CD14-positive monocyte (primary cell): Measurements from ENCODE around the gene RECK. TPM values are rescaled to one million over a fixed set of nuclear protein-coding genes. Genes with fewer than 3 reads are reported as not detected.

ENCODE experiments used
- DNase-seq, 3 donors: peaks; one replicate each; pipeline ENCODE4 v3.0.0-alpha.2; 2011 to 2022
- H2AFZ ChIP-seq: 2 replicates; pipeline ENCODE4 v1.6.0; 2012; ENCODE audit warnings: mild to moderate bottlenecking, low read depth, low read length, inconsistent platforms; ENCODE audit not compliant: insufficient read depth, poor library complexity, severe bottlenecking
- H3K27ac ChIP-seq, 2 donors: 1 replicate in 1 of 2; 2 replicates in 1 of 2; pipeline ENCODE4 v1.5.1; 2012 to 2013; ENCODE audit warnings: low read length in 2 of 2, control low read depth in 1 of 2, inconsistent platforms in 1 of 2, low read depth in 1 of 2, mild to moderate bottlenecking in 1 of 2
- H3K27me3 ChIP-seq, 2 donors: one replicate each; pipeline versions ENCODE4 v1.6.0 to v1.6.1; 2011 to 2013; ENCODE audit warnings: low read length in 2 of 2; ENCODE audit not compliant: control insufficient read depth in 2 of 2, insufficient read depth in 2 of 2
- H3K36me3 ChIP-seq, 2 donors: replicated peaks in 1 of 2; 1 replicate in 1 of 2; 2 replicates in 1 of 2; pipeline versions ENCODE4 v1.5.1 to v1.6.1; 2012 to 2013; ENCODE audit warnings: low read length in 2 of 2, control low read depth in 1 of 2, inconsistent platforms in 1 of 2, mild to moderate bottlenecking in 1 of 2; ENCODE audit not compliant: insufficient read depth in 2 of 2, control insufficient read depth in 1 of 2
- H3K4me1 ChIP-seq, 2 donors: 1 replicate in 1 of 2; 2 replicates in 1 of 2; pipeline versions ENCODE4 v1.5.1 to v1.6.1; 2012 to 2013; ENCODE audit warnings: low read length in 2 of 2, control low read depth in 1 of 2, inconsistent platforms in 1 of 2, mild to moderate bottlenecking in 1 of 2, moderate library complexity in 1 of 2; ENCODE audit not compliant: insufficient read depth in 2 of 2, control insufficient read depth in 1 of 2
- H3K4me2 ChIP-seq: replicated peaks from 2 replicates; pipeline ENCODE3; 2012; ENCODE audit warnings: low read length, moderate library complexity, mild to moderate bottlenecking; ENCODE audit not compliant: poor library complexity, severe bottlenecking; ENCODE audit errors: extremely low read depth
- H3K4me3 ChIP-seq, 3 experiments: fragments of 200-600 bp in 1 of 3; sonication (generic) in 1 of 3; replicated peaks in 1 of 3; 1 replicate in 2 of 3; 2 replicates in 1 of 3; pipeline ENCODE4 v1.5.1; 2011 to 2013; ENCODE audit warnings: low read length in 3 of 3, mild to moderate bottlenecking in 3 of 3, control low read depth in 2 of 3, low read depth in 2 of 3, inconsistent platforms in 1 of 3, moderate library complexity in 1 of 3
- H3K79me2 ChIP-seq: 2 replicates; pipeline ENCODE4 v1.6.0; 2012; ENCODE audit warnings: mild to moderate bottlenecking, control low read depth, inconsistent platforms, low read length, moderate library complexity; ENCODE audit not compliant: insufficient read depth
- H3K9ac ChIP-seq: 2 replicates; pipeline ENCODE4 v1.6.0; 2017; ENCODE audit warnings: low read length, mild to moderate bottlenecking; ENCODE audit not compliant: insufficient read depth, poor library complexity, severe bottlenecking
- H3K9me3 ChIP-seq, 2 donors: replicated peaks in 1 of 2; 1 replicate in 1 of 2; 2 replicates in 1 of 2; pipeline versions ENCODE4 v1.5.1 to v1.6.1; 2012 to 2013; ENCODE audit warnings: low read length in 2 of 2, control low read depth in 1 of 2; ENCODE audit not compliant: control insufficient read depth in 1 of 2, insufficient read depth in 1 of 2
- H4K20me1 ChIP-seq: 2 replicates; pipeline ENCODE4 v1.6.0; 2012; ENCODE audit warnings: mild to moderate bottlenecking, low read length, control low read depth, moderate library complexity; ENCODE audit not compliant: insufficient read depth
- H3K27ac Mint-ChIP-seq, 7 donors: one replicate each; pipeline ENCODE4 v1.8.0; 2020; ENCODE audit warnings: mild to moderate bottlenecking in 7 of 7, mixed read lengths in 7 of 7, moderate library complexity in 6 of 7, inconsistent platforms in 2 of 7
- H3K27me3 Mint-ChIP-seq, 3 donors: one replicate each; pipeline ENCODE4 v1.8.0; 2021 to 2022; ENCODE audit warnings: low read depth in 3 of 3, mild to moderate bottlenecking in 3 of 3, mixed read lengths in 3 of 3, moderate library complexity in 3 of 3, inconsistent platforms in 1 of 3
- H3K36me3 Mint-ChIP-seq, 2 donors: one replicate each; pipeline ENCODE4 v1.8.0; 2020; ENCODE audit warnings: mixed read lengths in 2 of 2, inconsistent platforms in 1 of 2, mild to moderate bottlenecking in 1 of 2
- H3K4me1 Mint-ChIP-seq: one replicate; pipeline ENCODE4 v1.8.0; 2020; ENCODE audit warnings: mild to moderate bottlenecking, mixed read lengths
- H3K4me3 Mint-ChIP-seq, 2 donors: one replicate each; pipeline ENCODE4 v1.8.0; 2020; ENCODE audit warnings: mild to moderate bottlenecking in 2 of 2, mixed read lengths in 2 of 2, moderate library complexity in 1 of 2
- H3K9me3 Mint-ChIP-seq, 7 donors: one replicate each; pipeline ENCODE4 v1.8.0; 2020 to 2022; ENCODE audit warnings: mixed read lengths in 7 of 7, mild to moderate bottlenecking in 6 of 7, moderate library complexity in 6 of 7, inconsistent platforms in 2 of 7
- WGBS: methylation state at CpG from one replicate; pipeline ENCODE4 v1.1.5; 2013; ENCODE audit warnings: missing lambda C conversion rate; ENCODE audit not compliant: insufficient coverage; 5-methylcytosine and 5-hydroxymethylcytosine counted together
- intact Hi-C, 2 donors: fragments of 100-400 bp; cut with micrococcal nuclease; formaldehyde crosslinking; loops; one replicate each; pipeline versions ENCODE4 v1.15.0 to v1.15.1; 2023
- polyA plus RNA-seq, 3 donors: library from polyadenylated mRNA; depleted of rRNA in 1 of 3; unstranded in 2 of 3; stranded (reverse) in 1 of 3; fragments of 300-500 nt in 2 of 3; fragments of >200 nt in 1 of 3; fragmentation: Illumina TruSeq in 2 of 3; gene quantifications; 1 replicate in 2 of 3; 2 replicates in 1 of 3; pipeline ENCODE4 v1.2.3, GENCODE V29; 2012 to 2021
- TF ChIP-seq, protein P1 (sequence below): fragments of 200-600 bp; IDR thresholded peaks from one replicate; pipeline ENCODE4 v1.8.0; 2022; ENCODE audit warnings: antibody characterized with exemption, mild to moderate bottlenecking

RECK gene
- polyA plus RNA-seq, 3 donors: 5.0 to 5.2 (median 5.1) TPM

DNA sequence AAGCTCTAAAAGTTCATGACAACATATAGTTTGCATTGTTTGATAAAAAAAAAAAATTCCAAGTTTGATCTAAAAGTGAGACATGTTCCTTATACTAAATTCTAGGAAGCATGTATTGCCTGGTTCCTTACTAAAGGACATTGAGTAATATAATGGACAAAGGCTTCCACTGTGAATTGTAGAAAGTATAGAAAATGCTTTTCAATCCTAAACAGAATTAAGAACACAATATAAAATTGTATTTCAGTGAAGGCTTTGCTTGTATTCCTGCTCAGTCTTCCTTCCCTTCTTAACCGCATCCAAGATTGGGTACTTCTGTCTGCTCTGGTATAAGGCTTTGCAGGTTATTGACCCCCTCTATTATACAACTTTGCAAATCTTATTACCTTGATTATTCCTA lies 2.4 kb downstream of the RECK start:
- TF ChIP-seq, protein P1, sequence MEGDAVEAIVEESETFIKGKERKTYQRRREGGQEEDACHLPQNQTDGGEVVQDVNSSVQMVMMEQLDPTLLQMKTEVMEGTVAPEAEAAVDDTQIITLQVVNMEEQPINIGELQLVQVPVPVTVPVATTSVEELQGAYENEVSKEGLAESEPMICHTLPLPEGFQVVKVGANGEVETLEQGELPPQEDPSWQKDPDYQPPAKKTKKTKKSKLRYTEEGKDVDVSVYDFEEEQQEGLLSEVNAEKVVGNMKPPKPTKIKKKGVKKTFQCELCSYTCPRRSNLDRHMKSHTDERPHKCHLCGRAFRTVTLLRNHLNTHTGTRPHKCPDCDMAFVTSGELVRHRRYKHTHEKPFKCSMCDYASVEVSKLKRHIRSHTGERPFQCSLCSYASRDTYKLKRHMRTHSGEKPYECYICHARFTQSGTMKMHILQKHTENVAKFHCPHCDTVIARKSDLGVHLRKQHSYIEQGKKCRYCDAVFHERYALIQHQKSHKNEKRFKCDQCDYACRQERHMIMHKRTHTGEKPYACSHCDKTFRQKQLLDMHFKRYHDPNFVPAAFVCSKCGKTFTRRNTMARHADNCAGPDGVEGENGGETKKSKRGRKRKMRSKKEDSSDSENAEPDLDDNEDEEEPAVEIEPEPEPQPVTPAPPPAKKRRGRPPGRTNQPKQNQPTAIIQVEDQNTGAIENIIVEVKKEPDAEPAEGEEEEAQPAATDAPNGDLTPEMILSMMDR: no peak
- no peaks in the 10 kb centered on the region for H3K9me3 Mint-ChIP-seq
- no CpG with 5 or more reads among the region's 1 CpG for WGBS
- Histone ChIP-seq H3K9ac (no peak overlapping the region), H3K79me2 (peaks cover 33% of the 10 kb centered on the region), H3K4me1 (peaks cover 27 to 31% of the 10 kb centered on the region in 2 donors), H3K36me3 (no peaks in the 10 kb centered on the region), H3K4me3 (no peak overlapping the region), H2AFZ (no peak overlapping the region), H4K20me1 (no peaks in the 10 kb centered on the region), H3K4me2 (no peak overlapping the region), H3K27me3 (peaks cover 0 to 3% of the 10 kb centered on the region in 2 donors), H3K27ac (no peak overlapping the region), H3K9me3 (no peaks in the 10 kb centered on the region)
- H3K27me3 Mint-ChIP-seq: peaks cover 4 to 8% (median 5%) of the 10 kb centered on the region in 3 donors
- DNase-seq: no peak
- no peak overlapping the region for H3K4me3 Mint-ChIP-seq
- H3K27ac Mint-ChIP-seq: no peak overlapping the region
- peaks cover 44% of the 10 kb centered on the region for H3K4me1 Mint-ChIP-seq
- intact Hi-C loops: loop anchor here (10.0 kb wide), 1 partner anchor 126 kb away; the partner anchor contains the start of gene CCIN (in 2 of the 2)
- no peaks in the 10 kb centered on the region for H3K36me3 Mint-ChIP-seq

DNA sequence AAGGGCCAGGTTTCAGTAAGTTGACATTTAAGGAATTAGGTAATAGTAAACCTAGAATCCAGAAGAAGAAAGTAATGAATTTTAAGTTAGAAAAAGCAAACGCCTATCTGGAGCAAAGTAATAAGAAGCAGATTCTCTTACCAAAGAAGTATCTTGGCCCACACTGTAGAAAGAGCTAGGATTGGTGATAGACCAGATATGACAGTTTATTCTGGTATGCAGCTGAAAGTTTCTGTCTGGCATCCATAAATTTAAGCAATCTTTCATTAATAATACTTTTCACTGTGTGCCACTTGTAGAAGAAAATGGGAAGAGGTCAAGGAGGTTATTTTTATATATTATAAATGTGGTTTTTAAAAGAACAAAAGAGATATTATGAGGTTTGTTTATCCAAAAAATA lies 3.0 kb downstream of the RECK start:
- no peak for DNase-seq
- no peaks in the 10 kb centered on the region for H3K9me3 ChIP-seq
- H3K27me3 Mint-ChIP-seq: peaks cover 3 to 7% (median 5%) of the 10 kb centered on the region in 3 donors
- no peak overlapping the region for H2AFZ ChIP-seq
- H3K36me3 ChIP-seq: no peaks in the 10 kb centered on the region
- no peak overlapping the region for H3K27ac Mint-ChIP-seq
- TF ChIP-seq, protein P1: no peak
- peaks cover 50% of the 10 kb centered on the region for H3K4me1 Mint-ChIP-seq
- no CpG with 5 or more reads among the region's 1 CpG for WGBS
- intact Hi-C loops: loop anchor here (10.0 kb wide), 1 partner anchor 125 kb away; the partner anchor contains the start of gene CCIN (in 2 of the 2)
- peaks cover 27 to 31% of the 10 kb centered on the region in 2 donors for H3K4me1 ChIP-seq
- no peak overlapping the region for H3K4me2 ChIP-seq
- H3K27ac ChIP-seq: no peak overlapping the region
- H3K36me3 Mint-ChIP-seq: no peaks in the 10 kb centered on the region
- peaks cover 3% of the 10 kb centered on the region for H4K20me1 ChIP-seq
- no peak overlapping the region for H3K4me3 ChIP-seq
- peaks cover 34% of the 10 kb centered on the region for H3K79me2 ChIP-seq
- no peak overlapping the region for H3K4me3 Mint-ChIP-seq
- H3K9ac ChIP-seq: no peak overlapping the region
- no peaks in the 10 kb centered on the region for H3K9me3 Mint-ChIP-seq
- H3K27me3 ChIP-seq: peaks cover 0 to 3% of the 10 kb centered on the region in 2 donors
